ENCODE data around the gene MYH9.

Gene MYH9

DNA sequence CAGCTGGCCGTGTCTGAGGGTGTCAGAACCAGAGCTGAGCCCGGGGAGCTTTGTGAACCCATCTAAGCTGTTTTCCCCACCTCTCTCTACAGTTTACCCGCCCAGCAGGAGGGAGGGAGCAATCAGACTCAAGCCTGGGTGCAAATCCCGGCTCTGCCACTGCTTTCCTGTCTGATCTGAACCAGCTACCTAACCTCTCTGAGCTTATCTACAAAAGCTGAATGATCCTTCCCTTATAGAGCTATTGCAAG lies 148.7 kb downstream of the MYH9 start:
- DNase-seq = no peak

DNA sequence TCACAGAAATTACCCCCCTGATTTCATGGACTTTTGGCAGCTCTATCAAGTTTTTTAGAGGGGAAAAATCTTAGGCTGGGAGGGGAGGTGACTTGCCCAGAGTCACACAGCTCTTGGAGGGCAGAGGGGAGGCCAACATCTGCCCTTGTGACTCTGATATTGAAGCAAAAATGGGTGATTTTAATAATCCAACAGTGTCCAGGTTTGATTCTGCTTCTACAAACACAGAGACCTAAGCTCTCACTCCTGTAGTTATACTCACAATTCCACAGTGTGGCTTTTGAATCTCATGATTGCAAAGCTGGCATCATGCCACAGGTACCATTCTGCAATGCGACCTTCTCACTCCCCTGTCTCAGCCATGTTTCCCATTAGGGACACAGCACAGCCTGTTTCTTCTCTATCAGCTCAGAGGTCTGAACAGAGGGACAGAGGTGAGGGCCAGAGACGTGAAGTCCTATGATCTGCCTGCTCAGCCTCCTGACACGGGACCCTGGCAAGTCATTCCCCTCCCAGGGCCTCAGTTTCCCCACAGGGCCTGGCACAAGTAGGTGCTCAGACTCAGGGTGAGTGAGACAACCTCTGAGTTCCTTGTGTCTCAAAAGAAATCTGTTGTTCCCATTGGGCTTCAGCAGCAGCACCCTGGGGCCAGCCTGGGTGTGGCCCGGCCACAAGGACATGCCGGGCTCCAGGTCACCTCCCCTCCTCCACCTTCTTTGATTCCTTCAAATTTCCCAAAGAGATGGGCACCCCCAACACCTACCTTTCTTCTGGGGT lies 149.2 kb downstream of the MYH9 start:
- peak; percentile 29 for DNase-seq

DNA sequence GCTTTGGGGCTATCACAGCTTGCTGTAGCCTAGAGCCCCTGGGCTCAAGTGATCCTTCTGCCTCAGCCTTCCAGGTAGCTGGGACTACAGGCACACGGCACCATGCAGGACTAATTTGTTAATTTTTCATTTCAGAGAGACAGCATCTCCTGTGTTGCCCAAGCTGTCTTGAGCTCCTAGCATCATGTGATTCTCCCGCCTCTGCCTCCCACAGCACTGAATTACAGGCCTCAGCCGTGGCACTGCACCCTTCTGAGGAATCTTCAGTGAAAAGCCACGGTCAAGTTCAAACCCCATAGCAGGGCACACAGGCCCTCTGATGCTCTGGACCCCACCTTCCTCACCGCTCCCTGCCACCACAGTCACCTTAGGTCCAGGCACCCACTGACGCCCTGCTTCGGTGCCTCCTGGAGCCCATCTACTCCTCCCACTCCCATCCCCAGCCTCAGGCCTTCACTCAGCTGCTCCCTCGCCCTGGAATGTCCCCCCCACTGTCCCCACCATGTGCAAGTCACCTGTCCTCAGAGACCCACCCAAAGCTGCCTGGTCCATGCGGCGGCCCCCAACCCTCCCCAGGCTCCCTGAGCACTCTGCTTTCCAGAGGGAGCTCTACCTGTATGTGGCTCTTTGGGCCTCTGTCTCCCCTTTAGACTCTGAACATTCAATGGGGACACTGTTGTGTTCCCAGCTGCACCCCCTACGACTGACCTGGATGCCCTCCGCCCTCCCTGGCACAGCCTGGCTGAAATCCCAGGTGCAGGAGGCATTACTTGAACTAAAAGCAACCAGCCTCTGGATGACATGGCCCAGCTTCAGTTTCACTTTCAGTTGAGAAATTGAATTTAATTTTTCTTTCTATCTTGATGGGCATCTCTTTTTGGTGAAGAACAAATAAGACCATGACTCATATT lies 150.1 kb downstream of the MYH9 start:
- peak; percentile 68 for DNase-seq

DNA sequence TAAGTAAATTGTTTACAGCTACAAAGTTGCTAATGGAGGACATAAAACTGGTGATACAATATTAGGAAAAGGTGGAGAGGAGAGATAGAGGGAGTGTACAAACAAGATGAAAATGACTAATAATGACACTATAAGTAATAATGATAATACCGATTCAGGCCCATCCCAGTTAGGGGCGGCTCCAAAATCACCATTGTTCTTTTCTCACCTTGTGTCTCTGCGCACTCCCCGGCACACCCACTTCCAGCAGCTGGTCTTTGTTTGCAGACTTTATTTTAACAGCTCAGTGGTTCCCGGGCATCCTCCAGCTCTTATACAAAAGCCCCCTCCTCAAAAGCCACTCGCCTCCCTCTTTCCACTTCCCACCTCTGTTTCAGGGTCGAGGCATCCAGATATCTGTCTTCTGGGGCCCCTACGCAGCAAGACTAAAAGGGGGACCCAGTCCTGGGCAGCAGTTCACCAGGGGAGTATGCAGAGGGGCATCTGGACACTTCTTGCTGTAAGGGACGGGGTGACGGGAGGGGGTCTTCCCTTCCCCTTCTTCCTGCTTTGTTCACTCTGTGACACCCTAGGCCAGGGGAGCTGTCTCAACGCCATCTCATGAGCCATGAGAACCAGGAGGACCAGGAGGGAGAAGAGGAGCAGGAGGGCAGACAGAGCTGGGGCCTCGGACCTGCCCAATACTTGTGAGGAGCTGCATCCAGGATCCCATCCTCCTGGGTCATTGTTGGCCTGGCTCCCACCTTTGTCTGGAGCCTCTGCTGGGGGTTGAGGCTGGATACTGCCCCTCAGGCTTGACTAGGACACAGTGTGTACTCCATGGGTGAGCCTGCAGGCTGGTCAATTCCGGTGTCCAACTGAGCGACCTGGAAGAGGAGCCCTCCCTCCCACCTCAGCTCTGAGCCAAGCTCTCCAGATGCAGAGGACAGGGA lies 151.1 kb downstream of the MYH9 start:
- no peak for DNase-seq

DNA sequence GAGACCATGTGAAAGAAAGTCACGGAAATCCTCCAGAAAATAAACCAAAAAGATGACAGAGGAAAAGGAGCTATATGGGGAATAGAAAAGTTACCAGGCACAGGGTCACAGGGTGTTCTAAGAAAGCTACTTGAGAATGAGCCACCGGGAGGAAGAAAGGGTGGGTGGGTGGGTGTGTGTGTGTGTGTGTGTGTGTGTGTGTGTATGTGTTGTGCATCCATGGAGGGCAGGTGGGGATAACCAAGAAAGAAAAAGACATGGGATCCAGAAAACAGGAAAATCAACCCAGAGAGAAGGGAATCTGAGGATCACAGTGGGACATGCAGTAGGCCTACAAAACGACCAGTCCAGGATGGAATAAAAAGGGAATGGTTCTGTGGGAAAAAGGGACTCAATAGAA lies 152.2 kb downstream of the MYH9 start:
- DNase-seq = no peak

DNA sequence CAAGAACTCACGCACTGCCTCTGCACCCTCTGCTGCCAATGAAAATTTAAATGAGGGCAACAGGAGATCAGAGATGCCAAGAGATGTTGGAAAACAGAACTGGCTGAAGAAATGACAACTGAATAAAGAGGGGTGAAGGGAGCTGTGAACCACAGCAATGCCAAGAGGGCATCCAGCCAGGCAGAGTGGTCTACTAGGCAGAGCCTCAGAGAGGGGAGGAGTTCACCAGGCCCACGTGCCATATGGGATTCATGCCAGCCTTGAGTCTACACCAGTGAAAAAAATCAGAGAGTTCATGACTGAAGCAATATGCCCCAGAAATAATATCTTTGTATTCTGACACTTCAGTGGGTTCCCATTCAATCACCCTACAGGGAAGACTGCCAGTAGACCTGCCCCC lies 152.8 kb downstream of the MYH9 start:
- no peak for DNase-seq

DNA sequence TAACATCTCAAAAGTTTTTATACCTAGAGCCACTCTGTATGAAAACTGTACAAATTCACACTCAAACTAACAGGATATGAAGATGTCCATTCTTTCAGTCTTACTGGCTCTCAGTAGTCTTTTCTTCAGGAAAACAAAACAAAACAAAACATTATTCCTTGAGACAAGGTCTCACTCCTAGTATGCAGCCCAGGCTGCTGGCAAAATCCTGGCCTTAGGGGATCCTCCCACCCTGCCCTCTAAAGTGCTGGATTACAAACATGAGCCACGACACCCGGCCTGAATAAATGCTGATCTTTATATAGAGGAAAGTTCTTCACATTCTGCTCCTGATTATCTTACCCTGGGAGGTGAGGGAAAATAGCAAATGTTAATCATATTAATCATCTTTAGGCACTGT lies 153.6 kb downstream of the MYH9 start:
- no peak for DNase-seq

DNA sequence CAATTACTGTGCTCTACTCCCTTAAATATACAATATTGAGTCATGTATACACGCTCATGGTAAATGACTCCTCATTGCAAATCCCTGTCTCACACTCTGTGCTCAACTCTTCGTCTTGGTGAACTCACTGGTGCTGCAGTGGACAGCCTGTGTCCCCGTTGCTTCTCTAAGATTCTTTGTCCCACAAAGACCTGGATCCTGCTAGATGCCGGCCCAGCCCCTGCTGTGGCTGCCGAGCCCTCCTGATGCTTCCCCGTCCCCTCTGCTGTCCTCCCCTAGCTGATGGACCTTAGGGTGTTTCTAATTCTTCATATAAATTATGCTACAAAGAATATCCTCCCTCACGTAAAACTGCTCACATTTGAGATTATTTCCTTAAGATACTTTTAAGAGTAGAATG lies 154.0 kb downstream of the MYH9 start:
- no peak for DNase-seq

DNA sequence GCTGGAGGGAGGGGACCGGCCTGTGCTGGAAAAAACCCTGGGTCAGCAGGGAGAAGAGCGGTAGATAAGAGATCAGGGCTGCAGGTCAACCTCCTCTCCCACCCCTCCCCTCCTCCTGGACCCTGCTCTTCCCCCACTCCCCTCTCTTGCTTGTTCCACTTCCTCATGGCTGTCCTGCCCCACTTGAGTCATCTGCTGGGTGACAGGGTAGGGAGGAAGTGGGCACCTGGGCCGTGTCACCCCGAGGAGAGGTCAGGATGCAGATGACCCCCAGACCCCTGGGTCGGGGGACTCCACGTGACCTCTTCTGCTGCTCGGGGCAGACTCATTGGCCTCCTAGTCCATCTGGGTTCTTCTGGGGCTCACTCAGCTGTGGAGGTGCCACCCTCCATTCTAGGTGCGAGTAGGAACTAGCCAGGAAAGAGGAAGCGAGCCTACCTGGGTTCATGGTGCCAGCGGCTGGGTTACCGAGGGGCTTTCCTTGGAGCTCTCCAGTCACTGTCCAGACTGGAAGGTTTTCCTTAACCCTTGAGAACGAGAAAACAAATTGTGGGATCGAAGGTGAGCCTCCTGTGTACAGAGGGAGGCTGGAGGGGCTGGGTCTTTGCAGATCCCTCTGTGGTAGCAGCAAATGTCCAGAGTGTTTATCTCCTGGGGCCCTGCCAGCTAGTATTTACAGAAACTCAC lies 154.9 kb downstream of the MYH9 start:
- DNase-seq = no peak

Measured in inflammatory macrophage treated with lipopolysaccharide for 4 hours (primary cell).